Vagina (tissue), 2 donors: ENCODE results near the gene FRMPD4. TPM values are rescaled to one million over a fixed set of nuclear protein-coding genes. Genes with fewer than 3 reads are reported as not detected.

Experiments
- DNase-seq, 2 donors: peaks; one replicate each; pipeline ENCODE4 v3.0.0-alpha.2; 2017; ENCODE audit errors: extremely low spot score in 2 of 2
- H3K27ac ChIP-seq: fragments of 200-600 bp; sonication (generic); one replicate; pipeline ENCODE4 v1.5.1; 2019
- H3K27me3 ChIP-seq: fragments of 200-600 bp; sonication (generic); one replicate; pipeline ENCODE4 v1.5.1; 2019
- H3K36me3 ChIP-seq, 2 donors: fragments of 200-600 bp; sonication (generic); one replicate each; pipeline ENCODE4 v1.5.1; 2017 to 2019
- H3K4me1 ChIP-seq: fragments of 200-600 bp; sonication (generic); one replicate; pipeline ENCODE4 v1.5.1; 2019
- H3K4me3 ChIP-seq, 2 donors: fragments of 200-600 bp; sonication (generic); 1 replicate in 1 of 2; 2 replicates in 1 of 2; pipeline ENCODE4 v1.5.1; 2016 to 2019
- H3K9me3 ChIP-seq: fragments of 200-600 bp; sonication (generic); one replicate; pipeline ENCODE4 v1.5.1; 2019
- CTCF ChIP-seq, 3 experiments: fragments of 450-650 bp in 2 of 3; fragments of 200-600 bp in 1 of 3; sonication (generic) in 1 of 3; IDR thresholded peaks; one replicate each; pipeline ENCODE4 v1.5.1; 2017 to 2019; ENCODE audit warnings: antibody characterized with exemption in 3 of 3, mild to moderate bottlenecking in 2 of 3, moderate library complexity in 2 of 3
- POLR2A ChIP-seq, 2 donors: fragments of 450-650 bp; IDR thresholded peaks; one replicate each; pipeline ENCODE4 v1.6.1; 2017; ENCODE audit warnings: antibody characterized with exemption in 2 of 2, mild to moderate bottlenecking in 2 of 2, moderate library complexity in 2 of 2
- POLR2AphosphoS5 ChIP-seq, 2 donors: sonication (generic); formaldehyde crosslinking; IDR thresholded peaks; one replicate each; pipeline ENCODE4 v1.9.0; 2017; ENCODE audit warnings: antibody characterized with exemption in 2 of 2, mild to moderate bottlenecking in 2 of 2, low read depth in 1 of 2; ENCODE audit not compliant: insufficient read depth in 1 of 2
- intact Hi-C: fragments of 100-400 bp; cut with DNase I; formaldehyde crosslinking; loops from one replicate; pipeline ENCODE4 v1.15.1; 2023
- total RNA-seq: library from RNA; depleted of rRNA; stranded (reverse); fragments of >200 nt; gene quantifications from one replicate; pipeline ENCODE4 v1.2.3, GENCODE V29; 2016

FRMPD4 gene
- total RNA-seq, 1 donor from 2014 or later: not detected

DNA sequence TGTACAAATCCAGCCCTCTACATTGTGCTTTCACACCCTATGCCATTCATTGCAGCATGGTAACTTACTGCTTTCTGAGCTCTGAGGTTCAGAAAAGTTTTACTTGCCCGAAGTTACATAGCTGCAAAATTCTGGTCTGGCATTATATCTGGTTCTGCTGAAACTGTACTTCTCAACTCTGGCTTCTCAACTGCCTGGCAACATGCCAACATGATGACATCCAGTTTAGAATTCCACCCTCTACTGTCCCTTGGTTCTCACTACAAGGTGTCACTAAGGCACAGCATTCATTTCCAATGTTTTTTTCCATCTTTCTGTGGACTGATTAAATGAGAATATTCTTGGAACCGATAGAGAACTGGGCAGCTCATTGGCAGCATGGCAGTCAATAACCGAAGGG, 410.1 kb downstream of the FRMPD4 start:
- Histone ChIP-seq H3K4me1 (no peaks in the 10 kb centered on the region), H3K9me3 (no peaks in the 10 kb centered on the region), H3K27me3 (no peaks in the 10 kb centered on the region), H3K27ac (no peak overlapping the region), H3K4me3 (no peak overlapping the region), H3K36me3 (no peaks in the 10 kb centered on the region)
- intact Hi-C loops: no loop called here
- no peak for DNase-seq
- no peak for TF ChIP-seq POLR2AphosphoS5 (IDR thresholded peaks at IDR 0.05; ENCODE audit: insufficient read depth in 1 of 2, low read depth in 1 of 2)
- no peak for TF ChIP-seq POLR2A (IDR thresholded peaks at IDR 0.05)
- no peak for TF ChIP-seq CTCF (IDR thresholded peaks at IDR 0.05)

- H3K9me3 ChIP-seq: no peaks in the 10 kb centered on the region
- no peaks in the 10 kb centered on the region for H3K4me1 ChIP-seq
- H3K27me3 ChIP-seq: no peaks in the 10 kb centered on the region
- DNase-seq: no peak
- intact Hi-C loops: no loop called here
- H3K36me3 ChIP-seq: no peaks in the 10 kb centered on the region
- H3K4me3 ChIP-seq: no peak overlapping the region
- no peak overlapping the region for H3K27ac ChIP-seq
- no peak for TF ChIP-seq POLR2A (IDR thresholded peaks at IDR 0.05)
- no peak for TF ChIP-seq CTCF (IDR thresholded peaks at IDR 0.05)
- no peak for TF ChIP-seq POLR2AphosphoS5 (IDR thresholded peaks at IDR 0.05; ENCODE audit: insufficient read depth in 1 of 2, low read depth in 1 of 2)
Measured at GRCh38 chrX:12548746-12549145, 410.5 kb downstream of the FRMPD4 start.

DNA sequence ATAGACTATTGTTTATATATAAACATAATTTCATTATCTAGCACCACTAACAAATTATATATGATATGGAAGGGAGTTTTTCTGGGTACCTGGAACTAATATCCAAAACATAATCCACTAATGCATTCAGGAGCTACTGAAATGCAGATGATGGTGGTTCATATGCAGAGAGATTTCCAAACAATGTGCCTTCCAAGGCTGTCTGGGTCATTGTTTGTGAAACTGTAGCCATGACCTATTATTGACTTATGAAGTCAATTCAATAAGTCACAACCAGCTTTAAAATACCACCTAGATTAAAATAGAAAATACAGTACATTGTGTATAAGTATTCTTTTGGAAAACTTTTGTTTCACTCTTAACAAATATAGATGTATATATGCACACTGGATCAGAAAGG, 415.9 kb downstream of the FRMPD4 start:
- no peak for TF ChIP-seq POLR2A (IDR thresholded peaks at IDR 0.05)
- no peak for TF ChIP-seq CTCF (IDR thresholded peaks at IDR 0.05)
- no peak for TF ChIP-seq POLR2AphosphoS5 (IDR thresholded peaks at IDR 0.05; ENCODE audit: insufficient read depth in 1 of 2, low read depth in 1 of 2)
- H3K9me3 ChIP-seq: no peaks in the 10 kb centered on the region
- no peaks in the 10 kb centered on the region for H3K27me3 ChIP-seq
- intact Hi-C loops: no loop called here
- H3K36me3 ChIP-seq: no peaks in the 10 kb centered on the region
- no peaks in the 10 kb centered on the region for H3K4me1 ChIP-seq
- H3K27ac ChIP-seq: no peak overlapping the region
- H3K4me3 ChIP-seq: no peak overlapping the region
- DNase-seq: no peak

GRCh38 chrX:12563121-12563520, 424.8 kb downstream of the FRMPD4 start:
- no peak for TF ChIP-seq POLR2A (IDR thresholded peaks at IDR 0.05)
- TF ChIP-seq POLR2AphosphoS5 (IDR thresholded peaks at IDR 0.05; ENCODE audit: insufficient read depth in 1 of 2, low read depth in 1 of 2): no peak
- TF ChIP-seq CTCF (IDR thresholded peaks at IDR 0.05): no peak
- Histone ChIP-seq H3K27ac (no peak overlapping the region), H3K4me1 (no peaks in the 10 kb centered on the region), H3K4me3 (no peak overlapping the region), H3K27me3 (no peaks in the 10 kb centered on the region), H3K36me3 (no peaks in the 10 kb centered on the region), H3K9me3 (no peaks in the 10 kb centered on the region)
- intact Hi-C loops: no loop called here
- no peak for DNase-seq

GRCh38 chrX:12564221-12564620, 425.9 kb downstream of the FRMPD4 start:
- Histone ChIP-seq H3K36me3 (no peaks in the 10 kb centered on the region), H3K9me3 (no peaks in the 10 kb centered on the region), H3K27ac (no peak overlapping the region), H3K4me3 (no peak overlapping the region), H3K4me1 (no peaks in the 10 kb centered on the region), H3K27me3 (no peaks in the 10 kb centered on the region)
- TF ChIP-seq CTCF (IDR thresholded peaks at IDR 0.05) (no peak), POLR2AphosphoS5 (IDR thresholded peaks at IDR 0.05; ENCODE audit: insufficient read depth in 1 of 2, low read depth in 1 of 2) (no peak), POLR2A (IDR thresholded peaks at IDR 0.05) (no peak)
- no peak for DNase-seq
- intact Hi-C loops: no loop called here
